Neutrophil (primary cell): ENCODE measurements around the gene TLCD3A.

Experiments
- H3K27ac ChIP-seq: fragments of 200-600 bp; sonication (generic); 2 replicates; pipeline ENCODE4 v1.5.1; 2016; ENCODE audit warnings: mild to moderate bottlenecking, moderate library complexity
- H3K27me3 ChIP-seq: fragments of 200-600 bp; sonication (generic); 2 replicates; pipeline ENCODE4 v1.6.0; 2016; ENCODE audit warnings: mild to moderate bottlenecking
- H3K36me3 ChIP-seq: fragments of 200-600 bp; sonication (generic); 2 replicates; pipeline ENCODE4 v1.5.1; 2017
- H3K4me1 ChIP-seq, 2 experiments: fragments of 200-600 bp in 1 of 2; sonication (generic) in 1 of 2; 1 replicate in 1 of 2; 2 replicates in 1 of 2; pipeline versions ENCODE4 v1.5.1 to v1.6.1; 2013 to 2016; ENCODE audit warnings: low read depth in 1 of 2, low read length in 1 of 2, mild to moderate bottlenecking in 1 of 2, moderate library complexity in 1 of 2; ENCODE audit not compliant: control insufficient read depth in 1 of 2, insufficient read depth in 1 of 2
- H3K4me3 ChIP-seq, 2 experiments: fragments of 200-600 bp in 1 of 2; sonication (generic) in 1 of 2; 1 replicate in 1 of 2; 2 replicates in 1 of 2; pipeline ENCODE4 v1.5.1; 2013 to 2016; ENCODE audit warnings: low read depth in 1 of 2, low read length in 1 of 2, mild to moderate bottlenecking in 1 of 2, moderate library complexity in 1 of 2
- H3K9me3 ChIP-seq: fragments of 200-600 bp; sonication (generic); 2 replicates; pipeline ENCODE4 v1.5.1; 2016
- TF ChIP-seq, protein P1 (sequence below): fragments of 200-600 bp; sonication (generic); IDR thresholded peaks from 2 replicates; pipeline ENCODE4 v1.5.1; 2016; ENCODE audit warnings: antibody characterized with exemption

TLCD3A gene

DNA sequence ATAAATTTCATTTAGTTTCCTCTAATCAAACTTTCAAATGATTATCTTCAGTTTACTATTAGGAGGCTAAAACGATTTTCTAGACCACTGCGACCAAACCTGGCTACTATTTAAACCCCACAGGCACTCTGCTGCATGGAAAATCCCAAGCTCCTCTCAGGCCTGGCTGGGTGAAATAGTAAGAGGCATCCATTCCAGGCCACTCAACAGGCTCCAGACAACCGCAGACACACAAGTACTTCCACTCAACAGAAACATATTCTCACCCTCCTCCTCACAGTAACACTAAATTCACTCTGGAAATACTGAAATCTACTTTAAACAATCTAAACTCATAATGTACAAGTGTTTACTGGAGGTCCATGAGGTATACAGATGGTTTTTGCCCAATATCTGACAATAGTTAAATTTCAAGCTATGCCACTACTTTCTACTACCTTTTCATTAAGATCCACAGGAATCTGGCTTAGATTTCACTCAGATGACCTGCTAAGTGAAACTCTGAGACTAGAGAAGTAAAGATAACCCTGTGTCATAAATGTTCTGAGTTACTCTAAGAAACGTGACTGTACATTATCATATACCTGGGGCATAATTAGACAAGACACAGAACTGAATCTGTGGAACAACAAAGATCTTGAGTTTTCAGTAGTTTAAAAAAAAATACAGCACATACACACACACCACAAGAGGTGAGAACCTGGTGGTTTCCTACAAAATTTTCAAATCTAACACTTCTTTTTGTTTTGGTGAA, 28.1 kb upstream of the TLCD3A start:
- no peak overlapping the region for H3K4me3 ChIP-seq
- no peak overlapping the region for H3K27ac ChIP-seq
- peaks cover 31% of the 10 kb centered on the region for H3K36me3 ChIP-seq
- H3K4me1 ChIP-seq: no peaks in the 10 kb centered on the region
- TF ChIP-seq, protein P1, sequence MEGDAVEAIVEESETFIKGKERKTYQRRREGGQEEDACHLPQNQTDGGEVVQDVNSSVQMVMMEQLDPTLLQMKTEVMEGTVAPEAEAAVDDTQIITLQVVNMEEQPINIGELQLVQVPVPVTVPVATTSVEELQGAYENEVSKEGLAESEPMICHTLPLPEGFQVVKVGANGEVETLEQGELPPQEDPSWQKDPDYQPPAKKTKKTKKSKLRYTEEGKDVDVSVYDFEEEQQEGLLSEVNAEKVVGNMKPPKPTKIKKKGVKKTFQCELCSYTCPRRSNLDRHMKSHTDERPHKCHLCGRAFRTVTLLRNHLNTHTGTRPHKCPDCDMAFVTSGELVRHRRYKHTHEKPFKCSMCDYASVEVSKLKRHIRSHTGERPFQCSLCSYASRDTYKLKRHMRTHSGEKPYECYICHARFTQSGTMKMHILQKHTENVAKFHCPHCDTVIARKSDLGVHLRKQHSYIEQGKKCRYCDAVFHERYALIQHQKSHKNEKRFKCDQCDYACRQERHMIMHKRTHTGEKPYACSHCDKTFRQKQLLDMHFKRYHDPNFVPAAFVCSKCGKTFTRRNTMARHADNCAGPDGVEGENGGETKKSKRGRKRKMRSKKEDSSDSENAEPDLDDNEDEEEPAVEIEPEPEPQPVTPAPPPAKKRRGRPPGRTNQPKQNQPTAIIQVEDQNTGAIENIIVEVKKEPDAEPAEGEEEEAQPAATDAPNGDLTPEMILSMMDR: no peak
- H3K27me3 ChIP-seq: no peaks in the 10 kb centered on the region
- H3K9me3 ChIP-seq: no peaks in the 10 kb centered on the region

DNA sequence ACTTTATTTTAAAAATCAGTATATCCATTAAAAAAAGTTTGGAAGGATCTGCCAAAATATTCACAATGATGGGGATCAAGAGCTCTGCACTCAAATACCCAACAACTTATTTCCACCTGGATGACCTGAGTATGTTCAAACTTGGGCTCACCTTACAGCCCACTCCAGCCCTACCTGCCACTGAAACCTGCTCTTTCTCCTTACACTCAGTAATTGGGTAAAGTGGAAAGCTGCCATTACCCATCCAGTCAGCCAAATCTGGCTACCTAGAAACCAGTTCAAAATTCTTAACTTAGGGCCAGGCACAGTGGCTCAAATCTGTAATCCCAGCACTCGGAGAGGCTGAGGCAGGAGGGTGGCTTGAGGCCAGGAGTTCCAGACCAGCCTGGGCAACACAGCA, 27.4 kb upstream of the TLCD3A start:
- TF ChIP-seq, protein P1: no peak
- Histone ChIP-seq H3K27ac (no peak overlapping the region), H3K4me1 (no peaks in the 10 kb centered on the region), H3K27me3 (no peaks in the 10 kb centered on the region), H3K9me3 (no peaks in the 10 kb centered on the region), H3K36me3 (peaks cover 38% of the 10 kb centered on the region), H3K4me3 (no peak overlapping the region)

DNA sequence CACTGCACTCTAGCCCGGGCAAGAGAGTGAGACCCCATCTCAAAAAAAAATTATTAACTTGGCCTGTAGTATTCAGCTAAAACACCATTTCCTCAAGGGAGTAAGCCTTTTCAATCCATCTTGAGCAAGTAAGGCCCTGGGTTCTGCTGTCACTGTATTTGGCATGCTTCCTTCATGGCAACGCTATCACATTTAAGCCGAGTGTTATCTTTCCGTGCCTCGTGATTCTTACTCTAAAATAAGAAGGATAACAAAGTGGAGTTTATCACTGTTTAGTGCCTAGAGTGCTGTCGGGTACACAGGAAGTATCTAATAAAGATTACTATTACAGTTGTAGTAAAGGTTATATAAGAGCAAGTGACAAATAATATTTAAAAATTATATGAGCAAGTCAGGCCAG, 26.5 kb upstream of the TLCD3A start:
- no peak overlapping the region for H3K4me3 ChIP-seq
- H3K9me3 ChIP-seq: no peaks in the 10 kb centered on the region
- H3K27ac ChIP-seq: no peak overlapping the region
- no peaks in the 10 kb centered on the region for H3K4me1 ChIP-seq
- peaks cover 42% of the 10 kb centered on the region for H3K36me3 ChIP-seq
- no peaks in the 10 kb centered on the region for H3K27me3 ChIP-seq
- TF ChIP-seq, protein P1: no peak

DNA sequence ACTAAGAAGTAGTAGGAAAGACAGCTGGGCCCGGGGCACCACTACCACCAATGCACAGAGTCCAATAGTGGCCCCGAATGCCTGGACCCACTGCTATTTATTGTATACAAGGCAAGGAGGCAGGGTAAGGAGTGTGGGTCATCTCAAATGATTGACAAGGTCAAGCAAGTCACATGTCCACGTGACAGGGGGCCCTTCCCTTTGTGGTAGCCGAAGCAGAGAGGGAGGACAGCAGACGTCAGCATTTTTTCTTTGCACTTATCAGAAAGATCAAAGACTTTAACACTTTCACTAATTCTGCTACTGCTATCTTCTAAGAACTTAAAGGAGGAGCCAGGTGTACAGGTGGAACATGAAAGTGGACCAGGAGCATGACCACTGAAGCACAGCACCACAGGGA, 24.3 kb upstream of the TLCD3A start:
- Histone ChIP-seq H3K27ac (no peak overlapping the region), H3K9me3 (no peaks in the 10 kb centered on the region), H3K4me1 (peaks cover 2 to 7% of the 10 kb centered on the region in 2 experiments), H3K27me3 (no peaks in the 10 kb centered on the region), H3K36me3 (peaks cover 36% of the 10 kb centered on the region), H3K4me3 (no peak overlapping the region)
- TF ChIP-seq, protein P1: no peak

DNA sequence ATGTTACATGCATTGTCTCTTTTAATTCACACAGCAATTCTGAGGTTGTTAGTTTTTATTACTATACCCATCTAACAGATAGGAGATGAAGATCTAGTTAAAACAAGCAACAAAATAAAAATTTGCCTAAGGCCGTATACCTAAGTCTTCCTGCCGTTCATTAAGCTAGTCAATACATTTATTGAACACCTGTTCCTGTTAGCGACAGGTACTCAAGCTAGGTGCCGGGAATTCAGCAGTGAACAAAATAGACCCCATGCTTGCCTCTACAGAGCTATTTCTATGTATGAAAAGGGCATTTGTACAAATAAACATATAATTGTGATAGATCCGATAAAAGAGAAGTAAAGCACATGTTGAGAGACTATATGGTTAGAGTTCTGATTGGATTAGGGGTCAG, 14.3 kb upstream of the TLCD3A start:
- no peak overlapping the region for H3K27ac ChIP-seq
- H3K36me3 ChIP-seq: no peaks in the 10 kb centered on the region
- no peak overlapping the region for H3K4me3 ChIP-seq
- peaks cover 5% of the 10 kb centered on the region for H3K27me3 ChIP-seq
- H3K4me1 ChIP-seq: peaks cover 19 to 21% of the 10 kb centered on the region in 2 experiments
- TF ChIP-seq, protein P1: no peak
- H3K9me3 ChIP-seq: no peaks in the 10 kb centered on the region
